ENCODE measurements around the gene TMEM132A.

The TMEM132A gene

DNA sequence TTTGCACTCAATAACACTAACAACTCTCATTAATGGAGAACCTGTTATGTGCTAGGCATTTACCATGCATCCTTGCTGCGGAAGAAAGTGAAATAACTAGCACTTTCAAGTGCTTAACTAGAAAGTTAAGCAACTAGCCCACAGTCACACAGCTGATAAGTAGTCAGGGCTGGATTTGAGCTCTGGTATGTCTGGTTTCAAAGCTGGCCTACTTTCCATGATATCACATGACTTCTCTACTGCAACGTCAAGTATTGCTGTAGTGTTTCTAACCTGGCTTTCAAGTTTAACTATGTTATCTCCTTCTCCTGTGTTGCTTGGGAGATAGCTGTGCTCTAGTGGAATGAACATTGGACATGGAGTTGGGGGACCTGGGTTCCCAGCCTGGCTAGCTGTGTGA, 15.6 kb downstream of the TMEM132A start:
- no peak for TF ChIP-seq CTBP1 (IDR thresholded peaks at IDR 0.05; ENCODE audit: borderline replicate concordance)
- CTCF ChIA-PET, result no interaction called here
- POLR2A ChIA-PET, result interaction anchor here (1.3 to 1.5 kb wide), 2 partner anchors 26 to 33 kb away, joined by 3 to 4 read pairs; partner anchors contain the start of genes PRPF19 and TMEM109
- DNase-seq (ENCODE audit: extremely low spot score), result no peak

DNA sequence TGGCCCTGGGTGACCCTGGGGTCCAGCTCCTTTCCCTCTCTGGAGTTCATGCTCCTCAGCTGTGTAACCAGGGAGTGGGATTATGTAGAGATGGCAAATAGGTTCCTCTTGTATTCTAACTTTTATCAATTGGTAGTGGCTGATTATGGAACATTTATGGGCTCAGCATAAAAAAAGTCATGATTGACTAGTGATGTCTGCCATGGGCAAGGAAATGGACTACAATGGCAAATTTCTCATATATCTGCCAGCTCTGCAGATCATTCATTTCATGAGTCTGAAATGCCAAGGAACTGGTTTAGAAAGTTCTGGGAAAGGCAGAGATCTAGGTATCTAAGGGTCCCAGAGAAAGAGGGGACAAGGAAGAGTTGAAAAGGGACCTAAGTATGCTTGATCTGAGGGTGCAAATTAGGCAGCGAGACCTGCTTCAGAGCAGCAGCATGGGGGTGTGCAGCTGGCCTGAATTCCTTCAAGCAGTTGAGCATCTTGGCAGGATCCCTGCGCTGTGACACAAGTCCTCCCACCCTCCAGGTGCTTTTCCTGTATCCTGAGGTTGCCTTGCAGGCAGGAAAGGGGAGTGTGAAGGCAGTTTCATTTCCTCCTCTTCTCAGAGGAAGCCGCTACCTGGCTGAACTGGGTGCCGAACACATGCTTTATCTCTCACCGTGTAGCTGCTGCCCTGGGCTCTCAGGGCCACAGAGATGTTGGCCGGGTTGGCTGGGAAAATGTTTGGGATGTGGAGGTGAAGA, 17.3 kb downstream of the TMEM132A start:
- TF ChIP-seq NFRKB (IDR thresholded peaks at IDR 0.05), result no peak
- no peak for TF ChIP-seq FOXM1 (IDR thresholded peaks at IDR 0.05; ENCODE audit: borderline replicate concordance)
- TF ChIP-seq, protein P1, sequence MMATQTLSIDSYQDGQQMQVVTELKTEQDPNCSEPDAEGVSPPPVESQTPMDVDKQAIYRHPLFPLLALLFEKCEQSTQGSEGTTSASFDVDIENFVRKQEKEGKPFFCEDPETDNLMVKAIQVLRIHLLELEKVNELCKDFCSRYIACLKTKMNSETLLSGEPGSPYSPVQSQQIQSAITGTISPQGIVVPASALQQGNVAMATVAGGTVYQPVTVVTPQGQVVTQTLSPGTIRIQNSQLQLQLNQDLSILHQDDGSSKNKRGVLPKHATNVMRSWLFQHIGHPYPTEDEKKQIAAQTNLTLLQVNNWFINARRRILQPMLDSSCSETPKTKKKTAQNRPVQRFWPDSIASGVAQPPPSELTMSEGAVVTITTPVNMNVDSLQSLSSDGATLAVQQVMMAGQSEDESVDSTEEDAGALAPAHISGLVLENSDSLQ (IDR thresholded peaks at IDR 0.05), result no peak
- no peak for TF ChIP-seq HDGF (IDR thresholded peaks at IDR 0.05; ENCODE audit: borderline replicate concordance)
- TF ChIP-seq FOXK2 (IDR thresholded peaks at IDR 0.05), result no peak
- ChIA-PET CTCF (no interaction called here), POLR2A (no interaction called here)
- no peak for DNase-seq (ENCODE audit: extremely low spot score)

DNA sequence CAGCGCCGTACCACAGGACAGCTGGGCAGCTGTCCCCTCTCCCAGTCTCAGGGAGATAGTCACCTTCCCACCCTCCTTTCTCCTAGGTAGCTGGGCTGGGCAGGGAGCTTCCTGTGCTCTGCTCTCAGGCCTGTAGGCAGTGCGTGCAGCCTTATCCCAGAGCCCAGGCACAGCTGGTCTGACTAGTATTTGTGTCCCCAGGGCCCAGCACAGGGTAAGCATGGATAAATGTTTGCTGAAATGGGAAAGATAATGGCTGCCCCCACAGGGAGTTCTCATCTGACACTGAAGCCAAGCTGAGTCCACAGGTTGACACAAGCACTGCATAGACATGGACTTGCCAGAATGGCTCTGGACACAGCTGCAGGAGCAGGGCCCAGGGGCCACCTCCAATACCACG, 18.0 kb downstream of the TMEM132A start:
- ChIA-PET POLR2A (interaction anchor here (1.6 kb wide), 1 partner anchor 37 kb away, joined by 3 read pairs; no protein-coding TSS in a partner anchor), CTCF (no interaction called here)
- TF ChIP-seq CTBP1 (IDR thresholded peaks at IDR 0.05; ENCODE audit: borderline replicate concordance) (no peak), NFRKB (IDR thresholded peaks at IDR 0.05) (no peak)
- no peak for DNase-seq (ENCODE audit: extremely low spot score)

DNA sequence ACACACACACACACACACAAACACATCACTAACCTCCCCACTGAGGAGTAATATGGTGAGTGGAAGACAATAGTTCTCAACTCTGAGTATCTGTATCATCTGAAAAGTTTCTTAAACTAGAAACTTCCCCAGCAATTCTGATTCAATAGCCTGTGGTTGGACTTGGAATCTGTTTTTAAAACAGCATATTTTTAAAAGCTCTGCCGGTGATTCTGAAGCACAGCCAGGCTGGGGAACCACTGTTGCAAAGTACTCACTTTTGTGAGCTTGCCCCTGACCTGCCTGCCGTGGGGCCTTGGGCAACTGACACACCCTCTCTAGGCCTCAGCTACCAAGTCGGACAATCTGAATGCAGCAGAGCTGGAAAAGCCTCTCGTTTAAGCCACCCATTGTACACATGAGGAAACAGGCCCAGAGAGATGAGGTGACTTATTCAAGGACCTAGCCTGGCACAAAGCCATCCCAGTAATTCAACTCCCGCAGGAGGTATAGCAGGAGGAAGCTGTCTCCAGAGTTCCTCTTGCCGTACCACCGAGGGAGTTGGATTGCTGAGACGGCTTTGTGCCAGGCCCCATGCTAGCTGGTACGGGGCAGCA, 18.8 kb downstream of the TMEM132A start:
- no peak for TF ChIP-seq ELF4 (IDR thresholded peaks at IDR 0.05)
- TF ChIP-seq, protein P1 (IDR thresholded peaks at IDR 0.05), result no peak
- no peak for TF ChIP-seq SP1 (IDR thresholded peaks at IDR 0.05)
- TF ChIP-seq FOXM1 (IDR thresholded peaks at IDR 0.05; ENCODE audit: borderline replicate concordance), result no peak
- no peak for TF ChIP-seq NFRKB (IDR thresholded peaks at IDR 0.05)
- TF ChIP-seq SUZ12 (IDR thresholded peaks at IDR 0.05), result no peak
- TF ChIP-seq ARNT (IDR thresholded peaks at IDR 0.05), result no peak
- TF ChIP-seq BHLHE40 (IDR thresholded peaks at IDR 0.05; ENCODE audit: borderline replicate concordance), result no peak
- TF ChIP-seq ZNF384 (IDR thresholded peaks at IDR 0.05), result no peak
- no peak for TF ChIP-seq FOXK2 (IDR thresholded peaks at IDR 0.05)
- no peak for TF ChIP-seq CTBP1 (IDR thresholded peaks at IDR 0.05; ENCODE audit: borderline replicate concordance)
- TF ChIP-seq L3MBTL2 (conservative IDR thresholded peaks at IDR 0.05), result no peak
- TF ChIP-seq HDGF (IDR thresholded peaks at IDR 0.05; ENCODE audit: borderline replicate concordance), result no peak
- no peak for TF ChIP-seq FOXA1 (IDR thresholded peaks at IDR 0.05)
- no peak for TF ChIP-seq LEF1 (IDR thresholded peaks at IDR 0.05; ENCODE audit: borderline replicate concordance)
- no peak for TF ChIP-seq TARDBP (IDR thresholded peaks at IDR 0.05)
- ChIA-PET POLR2A (interaction anchor here (1.6 kb wide), 1 partner anchor 38 kb away, joined by 3 read pairs; no protein-coding TSS in a partner anchor), CTCF (no interaction called here)
- no peak for DNase-seq (ENCODE audit: extremely low spot score)

DNA sequence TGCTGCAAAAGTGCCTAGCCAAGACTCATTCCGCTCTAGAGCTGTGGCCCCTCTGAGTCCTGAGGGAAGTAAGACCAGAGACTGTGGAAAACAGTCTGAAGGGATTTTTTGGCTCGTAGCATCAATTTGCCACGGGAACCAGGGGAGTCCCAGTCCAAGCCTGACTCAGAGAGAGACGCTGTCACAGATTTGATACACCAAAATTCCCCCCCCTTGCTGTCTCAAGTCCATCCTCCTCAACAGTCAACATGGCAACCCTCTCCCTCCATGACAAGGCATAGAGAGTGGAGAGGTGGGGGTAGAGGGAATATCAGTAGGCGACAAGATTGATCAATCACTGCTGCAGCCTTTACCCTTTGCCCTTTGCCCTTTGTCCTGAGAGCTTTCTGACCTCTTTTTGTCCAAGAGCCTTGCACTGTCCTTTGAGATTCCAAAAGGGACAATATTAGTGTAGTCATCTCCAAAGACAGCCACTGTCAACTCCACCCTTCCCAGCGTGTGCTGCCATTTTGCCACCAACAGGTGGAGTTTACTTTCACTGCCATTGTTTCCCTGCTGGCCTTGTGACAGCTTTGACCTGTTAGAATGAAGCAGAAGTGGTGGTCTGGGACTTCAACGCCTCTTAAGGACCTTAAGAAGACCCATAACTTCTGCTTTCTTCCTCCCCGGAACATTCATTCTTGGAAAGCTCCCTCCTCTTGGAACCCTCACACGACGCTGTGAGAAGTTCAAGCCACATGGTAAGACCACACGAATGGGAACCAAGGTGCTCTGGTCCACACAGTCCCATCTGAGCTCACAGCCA, 20.4 kb downstream of the TMEM132A start:
- ChIA-PET CTCF (no interaction called here), POLR2A (interaction anchor here (0.8 kb wide), 1 partner anchor 31 kb away, joined by 3 read pairs; the partner anchor contains the start of gene TMEM109)
- DNase-seq (ENCODE audit: extremely low spot score), result peak; percentile 25
- no peak for TF ChIP-seq FOXK2 (IDR thresholded peaks at IDR 0.05)
- no peak for TF ChIP-seq CTBP1 (IDR thresholded peaks at IDR 0.05; ENCODE audit: borderline replicate concordance)
- TF ChIP-seq BHLHE40 (IDR thresholded peaks at IDR 0.05; ENCODE audit: borderline replicate concordance), result no peak
- TF ChIP-seq, protein P1 (IDR thresholded peaks at IDR 0.05), result no peak
- no peak for TF ChIP-seq TARDBP (IDR thresholded peaks at IDR 0.05)
- TF ChIP-seq LEF1 (IDR thresholded peaks at IDR 0.05; ENCODE audit: borderline replicate concordance), result no peak
- no peak for TF ChIP-seq FOXA1 (IDR thresholded peaks at IDR 0.05)
- no peak for TF ChIP-seq HDGF (IDR thresholded peaks at IDR 0.05; ENCODE audit: borderline replicate concordance)
- no peak for TF ChIP-seq FOXM1 (IDR thresholded peaks at IDR 0.05; ENCODE audit: borderline replicate concordance)
- no peak for TF ChIP-seq NFRKB (IDR thresholded peaks at IDR 0.05)
- TF ChIP-seq SP1 (IDR thresholded peaks at IDR 0.05), result no peak
- TF ChIP-seq ARNT (IDR thresholded peaks at IDR 0.05), result no peak
- no peak for TF ChIP-seq SUZ12 (IDR thresholded peaks at IDR 0.05)
- no peak for TF ChIP-seq ZNF384 (IDR thresholded peaks at IDR 0.05)
- TF ChIP-seq L3MBTL2 (conservative IDR thresholded peaks at IDR 0.05), result no peak

DNA sequence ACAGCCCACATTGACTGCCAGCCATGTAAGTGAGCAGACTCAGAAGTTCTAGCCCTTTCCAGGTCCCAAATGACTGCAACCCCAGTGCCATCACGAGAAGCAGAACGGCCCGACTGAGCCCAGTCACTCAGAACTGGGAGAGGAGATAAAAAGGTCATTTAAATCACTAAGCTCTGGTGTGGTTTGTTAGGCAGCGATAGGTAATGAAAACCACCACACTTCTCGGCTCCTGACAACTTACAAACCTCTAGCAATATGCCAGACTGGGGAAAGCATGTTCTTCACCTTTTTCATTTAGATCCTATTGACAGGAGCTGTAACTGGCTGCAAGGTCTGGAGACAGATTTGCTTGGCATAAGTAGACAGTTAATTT, 21.0 kb downstream of the TMEM132A start:
- POLR2A ChIA-PET, result no interaction called here

More for the DNA sequence above, 21.0 kb downstream of the TMEM132A start:
- CTCF ChIA-PET, result interaction anchor here (0.5 kb wide), 1 partner anchor 97 kb away, joined by 3 read pairs; no protein-coding TSS in a partner anchor
- no peak for DNase-seq (ENCODE audit: extremely low spot score)
- TF ChIP-seq FOXK2 (IDR thresholded peaks at IDR 0.05) (no peak), NFRKB (IDR thresholded peaks at IDR 0.05) (no peak), ZNF384 (IDR thresholded peaks at IDR 0.05) (no peak), HDGF (IDR thresholded peaks at IDR 0.05; ENCODE audit: borderline replicate concordance) (no peak), CTBP1 (IDR thresholded peaks at IDR 0.05; ENCODE audit: borderline replicate concordance) (no peak), L3MBTL2 (conservative IDR thresholded peaks at IDR 0.05) (no peak), BHLHE40 (IDR thresholded peaks at IDR 0.05; ENCODE audit: borderline replicate concordance) (no peak), LEF1 (IDR thresholded peaks at IDR 0.05; ENCODE audit: borderline replicate concordance) (no peak), ARNT (IDR thresholded peaks at IDR 0.05) (no peak), SP1 (IDR thresholded peaks at IDR 0.05) (no peak), FOXA1 (IDR thresholded peaks at IDR 0.05) (no peak), SUZ12 (IDR thresholded peaks at IDR 0.05) (no peak), FOXM1 (IDR thresholded peaks at IDR 0.05; ENCODE audit: borderline replicate concordance) (no peak), TARDBP (IDR thresholded peaks at IDR 0.05) (no peak), ELF4 (IDR thresholded peaks at IDR 0.05) (no peak)
- TF ChIP-seq, protein P1 (IDR thresholded peaks at IDR 0.05), result no peak
